COR-L47 (cell line): ENCODE measurements around the gene FCRLA.
A peak's percentile ranks its signal among the peaks of the same experiment; 100 is the strongest.

ENCODE experiments used
- DNase-seq: peaks from one replicate; lab custom pipeline; 2025; lab: John Stamatoyannopoulos, UW

The FCRLA gene

DNA sequence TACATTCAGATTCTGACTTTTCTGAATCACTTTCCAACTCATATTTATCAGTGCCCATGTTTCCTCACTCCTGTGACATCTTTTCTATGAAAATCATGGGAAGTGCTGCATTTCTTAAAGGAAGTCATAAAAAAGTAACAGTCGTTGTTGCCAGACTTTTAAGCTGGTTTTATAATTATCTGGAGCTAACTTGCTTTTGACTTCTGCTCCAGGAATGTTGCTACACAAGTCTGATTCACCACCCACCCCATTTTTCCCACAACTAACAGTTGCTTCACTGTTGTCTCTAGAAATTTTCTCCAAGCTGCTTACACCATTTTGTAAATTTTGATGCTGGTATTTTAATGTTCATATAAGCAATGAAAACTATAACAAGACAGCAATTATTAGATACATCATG is 26.5 kb downstream of the FCRLA start:
- no peak for DNase-seq

DNA sequence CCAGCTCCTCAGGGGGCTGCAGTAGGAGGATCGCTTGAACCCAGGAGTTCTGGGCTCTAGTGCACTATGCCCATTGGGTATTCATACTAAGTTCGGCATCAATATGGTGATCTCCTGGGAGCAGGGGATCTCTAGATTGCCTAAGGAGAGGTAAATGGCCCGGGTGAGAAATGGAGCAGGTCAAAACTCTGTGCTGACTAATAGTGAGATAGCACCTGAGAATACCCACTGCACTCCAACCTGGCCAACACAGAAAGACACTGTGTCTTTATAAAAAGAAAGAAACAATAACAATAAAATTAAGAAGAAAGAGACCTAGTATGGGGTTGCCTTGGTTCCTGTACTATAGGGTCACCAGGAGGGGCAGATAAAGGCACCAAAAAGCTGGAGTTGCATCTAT is 28.8 kb downstream of the FCRLA start:
- DNase-seq: no peak

DNA sequence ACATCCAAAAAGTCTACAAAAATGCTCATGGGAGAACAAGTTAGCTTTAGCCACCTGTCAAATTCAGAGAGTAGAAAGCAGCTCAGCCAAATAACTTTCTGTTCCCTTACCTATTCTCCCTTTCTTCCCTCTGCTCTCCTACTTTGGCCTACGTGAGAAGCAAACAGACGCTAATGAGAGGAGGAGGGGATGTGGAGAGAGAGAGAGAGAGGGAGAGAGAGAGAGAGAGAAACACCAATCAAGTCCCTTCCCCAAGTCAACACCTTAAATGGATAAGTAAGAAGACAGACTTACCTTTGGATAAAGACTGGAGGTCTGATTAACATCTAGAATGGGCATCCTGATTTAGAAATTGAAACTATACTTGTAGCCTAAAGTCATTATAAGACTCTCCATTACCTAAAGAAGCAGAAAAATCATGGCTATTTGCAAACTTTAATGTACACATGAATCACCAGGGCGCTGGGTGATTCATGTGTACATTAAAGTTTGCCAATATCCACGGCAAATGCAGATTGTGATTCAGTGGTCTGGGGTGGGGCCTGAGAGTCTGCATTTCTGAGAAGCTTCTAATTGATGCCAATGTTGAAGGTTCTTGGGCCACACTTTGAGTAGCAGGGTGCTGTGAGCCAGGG is 29.4 kb downstream of the FCRLA start:
- DNase-seq: no peak

DNA sequence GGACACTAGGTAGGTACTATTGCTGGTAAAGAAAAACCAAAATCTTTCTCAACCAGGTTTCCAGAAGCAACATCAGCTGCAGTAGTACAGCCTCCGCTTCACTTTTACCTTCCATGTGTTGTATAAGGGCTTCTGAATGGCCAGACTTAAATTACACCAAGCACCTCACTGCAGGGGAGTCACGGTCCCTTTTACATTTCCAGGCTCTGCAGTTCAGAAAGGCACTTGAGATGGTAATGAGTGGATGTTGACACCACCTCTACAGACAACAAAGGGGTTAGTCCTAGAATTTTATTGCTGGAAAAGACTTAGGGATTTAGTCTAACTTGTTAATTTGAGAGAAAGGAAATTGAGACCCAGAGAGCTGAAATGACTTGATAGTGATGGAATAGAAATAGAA is 30.6 kb downstream of the FCRLA start:
- no peak for DNase-seq

DNA sequence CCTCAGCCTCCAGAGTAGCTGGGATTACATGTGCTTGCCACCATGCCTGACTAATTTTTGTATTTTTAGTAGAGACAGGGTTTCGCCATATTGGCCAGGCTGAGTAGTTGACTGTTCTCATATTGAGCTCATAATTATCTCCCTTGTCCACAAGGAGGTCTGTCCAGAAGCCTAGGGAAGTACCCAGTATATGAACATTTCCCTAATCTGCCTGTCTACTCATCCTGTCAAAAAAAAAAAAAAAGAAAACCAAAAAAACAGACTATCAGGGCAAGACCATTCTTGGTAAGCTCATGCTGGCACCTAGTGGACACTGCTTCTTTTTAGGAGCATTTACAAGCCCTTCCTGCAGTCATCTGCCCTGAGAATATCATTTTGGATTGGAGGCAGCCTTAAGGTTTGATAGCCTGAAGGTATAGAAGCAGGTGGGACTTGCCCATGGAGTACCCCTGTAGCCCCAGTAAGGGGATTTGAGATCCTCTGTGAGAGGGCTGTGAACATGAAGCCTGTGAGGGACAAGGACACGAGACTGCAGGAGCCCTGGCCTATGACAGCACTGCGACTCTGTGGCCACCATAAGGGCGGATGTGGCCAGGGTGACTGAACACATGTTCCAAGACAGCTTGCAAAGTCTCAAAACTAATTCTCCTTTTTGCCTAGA is 31.7 kb downstream of the FCRLA start:
- DNase-seq: peak; percentile 8

DNA sequence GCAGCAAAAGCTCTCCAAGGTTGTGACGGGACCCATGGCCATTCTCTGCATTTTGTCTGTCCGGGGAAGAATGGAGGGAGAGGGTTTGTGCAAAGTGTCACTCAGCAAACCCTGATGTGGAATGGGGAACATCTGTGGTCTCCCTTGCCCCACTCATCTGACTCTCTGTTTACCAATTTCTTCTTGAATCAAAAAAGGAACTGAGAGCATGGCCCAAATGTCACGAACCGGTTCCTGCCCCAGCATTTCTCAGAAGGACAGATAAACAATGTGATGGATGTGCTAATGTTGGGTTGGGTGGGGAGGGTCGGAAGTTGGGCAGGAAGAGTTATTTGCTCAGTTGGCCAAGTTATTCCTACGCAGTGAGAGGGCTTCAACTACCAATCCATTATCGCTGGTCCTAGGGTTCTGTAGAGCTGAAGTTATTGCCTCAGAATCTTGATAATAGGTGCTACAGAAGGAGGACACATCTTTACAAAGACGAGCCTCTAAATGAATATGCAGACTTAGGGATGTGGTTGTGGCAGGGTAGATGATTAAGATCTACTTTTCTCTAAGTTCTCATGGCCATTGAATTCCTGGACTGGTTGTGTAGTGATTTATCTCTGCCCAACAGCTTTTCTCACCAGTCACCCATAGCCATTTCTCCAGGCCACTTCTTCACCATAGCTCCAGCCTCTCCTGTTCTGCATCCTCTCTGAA is 33.0 kb downstream of the FCRLA start:
- no peak for DNase-seq

DNA sequence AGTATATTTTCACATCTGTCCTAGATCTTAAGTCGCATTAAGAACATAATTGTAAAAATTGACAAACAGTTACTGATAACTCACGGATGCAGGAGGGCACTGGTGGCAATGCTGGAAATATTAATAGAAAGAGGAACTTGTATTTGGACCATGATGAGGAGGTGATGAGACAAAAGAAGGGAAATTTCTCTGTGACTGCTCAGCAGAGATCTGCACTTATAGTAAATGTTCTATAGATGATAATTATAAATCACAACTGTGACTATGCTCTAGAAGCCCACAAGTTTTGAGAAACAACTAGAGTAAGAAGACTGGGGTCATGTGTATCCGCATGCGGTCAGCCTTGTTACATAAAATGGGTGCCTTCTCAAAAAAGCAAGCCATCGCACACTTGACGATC is 33.9 kb downstream of the FCRLA start:
- DNase-seq: no peak

DNA sequence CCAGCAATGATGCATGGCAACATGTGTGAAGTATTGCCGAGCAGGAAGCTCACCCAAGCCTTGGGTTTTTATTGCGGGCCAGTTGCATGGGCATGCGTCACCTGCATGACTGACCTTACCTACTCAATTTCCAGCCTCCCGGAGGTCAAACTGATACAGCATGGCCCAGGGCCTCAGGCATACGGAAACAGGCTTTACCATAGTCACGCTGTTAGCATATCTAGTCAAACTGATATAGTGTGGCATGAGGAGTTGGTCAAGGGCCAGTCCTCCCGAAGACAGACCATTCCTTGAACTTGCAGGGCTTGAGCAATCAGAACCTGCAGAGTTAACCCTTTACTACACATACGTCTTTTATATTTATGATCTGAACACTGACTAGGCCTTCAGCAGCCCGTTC is 36.2 kb downstream of the FCRLA start:
- DNase-seq: no peak

DNA sequence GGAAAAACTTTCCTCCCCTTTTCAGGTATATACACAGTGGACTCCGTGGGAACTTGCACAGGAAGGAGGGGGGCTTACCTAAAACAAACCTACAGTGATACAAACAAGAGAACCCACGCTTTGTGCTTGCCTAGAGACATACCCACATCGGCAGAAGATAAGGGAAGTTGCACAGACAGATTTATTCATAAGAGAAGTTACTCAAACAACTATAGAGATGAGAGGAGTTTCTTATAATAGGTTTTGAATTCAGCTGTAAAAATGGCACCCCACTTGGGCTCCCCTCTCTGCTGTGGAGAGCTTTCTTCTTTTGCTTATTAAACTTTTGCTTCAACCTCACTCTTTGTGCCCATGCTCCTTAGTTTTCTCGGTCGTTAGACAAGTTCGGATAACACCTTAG is 40.8 kb downstream of the FCRLA start:
- DNase-seq: no peak

DNA sequence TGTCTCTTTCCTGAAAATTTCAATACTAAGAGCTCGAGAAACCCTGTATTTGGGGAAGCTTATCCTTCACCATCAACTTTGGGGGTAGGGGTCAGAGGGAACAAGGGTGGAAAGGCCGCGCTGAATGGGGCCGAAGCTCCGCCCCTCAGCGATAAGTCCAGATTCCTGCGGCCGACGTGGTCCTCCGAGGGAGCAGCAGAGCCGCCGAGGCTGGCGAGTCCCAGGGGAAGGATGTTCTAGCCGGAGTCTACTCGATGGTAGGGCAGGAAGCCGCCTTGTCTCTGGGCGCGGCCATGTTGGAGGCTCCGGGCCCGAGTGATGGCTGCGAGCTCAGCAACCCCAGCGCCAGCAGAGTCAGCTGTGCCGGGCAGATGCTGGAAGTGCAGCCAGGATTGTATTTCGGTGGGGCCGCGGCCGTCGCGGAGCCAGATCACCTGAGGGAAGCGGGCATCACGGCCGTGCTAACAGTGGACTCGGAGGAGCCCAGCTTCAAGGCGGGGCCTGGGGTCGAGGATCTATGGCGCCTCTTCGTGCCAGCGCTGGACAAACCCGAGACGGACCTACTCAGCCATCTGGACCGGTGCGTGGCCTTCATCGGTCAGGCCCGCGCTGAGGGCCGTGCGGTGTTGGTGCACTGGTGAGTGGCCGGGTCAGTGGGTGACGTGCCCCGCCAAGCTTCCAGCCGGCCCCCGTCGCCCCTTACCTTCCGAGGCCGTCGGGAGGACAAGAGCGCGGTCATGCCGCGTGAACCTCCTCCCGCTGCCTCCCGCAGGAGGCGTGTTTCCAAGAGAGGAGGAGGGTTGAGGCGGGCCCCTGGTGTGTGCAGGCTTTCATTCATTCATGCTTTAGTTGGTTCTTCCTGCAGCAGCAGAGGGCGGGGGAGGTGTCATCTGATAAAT is 42.7 kb downstream of the FCRLA start, which contains the start of gene DUSP12:
Gene DUSP12, plus strand, starts transcription at position 278 of the 899 bp plus-strand sequence. Its CDS starts 16 bp downstream, at position 294.
- DNase-seq: peak; percentile 94

DNA sequence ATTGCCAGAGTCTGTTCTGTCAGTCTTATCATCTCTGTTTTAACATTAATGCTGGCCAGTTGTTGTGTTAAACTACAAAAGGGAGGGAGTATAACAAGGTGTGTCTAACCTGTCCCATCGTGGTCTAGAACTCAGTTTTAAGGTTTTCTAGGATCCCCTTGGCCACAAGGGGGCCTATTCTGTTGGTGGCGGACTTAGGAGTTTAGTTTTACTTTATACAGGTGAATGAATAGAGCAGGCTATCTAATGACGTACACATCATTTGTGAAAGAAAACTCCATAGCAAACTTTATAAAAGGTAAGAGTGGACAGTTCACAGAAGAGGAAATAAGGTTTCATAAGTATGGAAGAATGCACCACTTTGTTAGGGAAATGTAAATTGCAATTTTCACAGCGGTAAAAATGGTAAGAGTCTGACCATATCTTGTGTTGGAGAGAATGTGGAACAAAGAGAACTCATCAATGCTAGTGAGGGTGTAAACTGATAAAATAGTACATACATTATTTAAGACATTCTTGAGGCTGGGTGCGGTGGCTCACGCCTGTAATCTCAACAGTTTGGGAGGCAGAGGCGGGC is 56.6 kb downstream of the FCRLA start:
- DNase-seq: peak; percentile 6
